H1 (cell line): ENCODE data around the gene SPTBN5. TPM values are rescaled to one million over a fixed set of nuclear protein-coding genes. Genes with fewer than 3 reads are reported as not detected.

Source experiments
- CTCF ChIA-PET: fragments of 300-600 bp; sonication (Branson Sonifier 250); formaldehyde crosslinking; loops from one replicate; lab custom pipeline; 2021; ENCODE audit not compliant: partially characterized antibody; lab: Charles Lee
- POLR2A ChIA-PET: fragments of 300-600 bp; sonication (Branson Sonifier 250); formaldehyde crosslinking; loops from one replicate; lab custom pipeline; 2021; ENCODE audit warnings: inconsistent platforms; ENCODE audit not compliant: partially characterized antibody; lab: Charles Lee
- DNase-seq, 2 experiments: peaks; one replicate each; pipeline versions ENCODE4 v3.0.0 to v3.0.0-alpha.2; 2010 to 2022; ENCODE audit warnings: low spot score in 2 of 2, low read depth in 1 of 2, mixed read lengths in 1 of 2
- FAIRE-seq: peaks from 2 replicates; lab custom pipeline; 2011; peaks lifted over from hg19 to GRCh38; lab: Jason Lieb, UNC
- H2AFZ ChIP-seq: 2 replicates; pipeline ENCODE4 v1.8.1; 2012; ENCODE audit warnings: low read length, inconsistent platforms
- H2AK5ac ChIP-seq: 2 replicates; pipeline ENCODE4 v1.6.1; 2013; ENCODE audit warnings: low read depth, low read length
- H2BK120ac ChIP-seq: replicated peaks from 2 replicates; pipeline ENCODE3; 2013; ENCODE audit warnings: low read depth, low read length, inconsistent platforms
- H2BK12ac ChIP-seq: 2 replicates; pipeline ENCODE4 v1.6.1; 2013; ENCODE audit warnings: low read depth, low read length
- H2BK15ac ChIP-seq: 2 replicates; pipeline ENCODE4 v1.6.1; 2013; ENCODE audit warnings: low read length
- H2BK20ac ChIP-seq: 2 replicates; pipeline ENCODE4 v1.6.1; 2013; ENCODE audit warnings: low read length
- H2BK5ac ChIP-seq: 2 replicates; pipeline ENCODE4 v1.6.1; 2013; ENCODE audit warnings: low read depth, low read length
- H3K14ac ChIP-seq: 2 replicates; pipeline ENCODE4 v1.6.1; 2013; ENCODE audit warnings: inconsistent platforms; ENCODE audit not compliant: insufficient read length
- H3K18ac ChIP-seq: 2 replicates; pipeline ENCODE4 v1.6.1; 2013; ENCODE audit warnings: low read length; ENCODE audit errors: extremely low read depth
- H3K23ac ChIP-seq: 2 replicates; pipeline ENCODE4 v1.6.1; 2013; ENCODE audit warnings: inconsistent platforms; ENCODE audit not compliant: insufficient read length
- H3K23me2 ChIP-seq: 2 replicates; pipeline ENCODE4 v1.6.1; 2013; ENCODE audit warnings: low read depth, low read length
- H3K27ac ChIP-seq: 2 replicates; pipeline ENCODE4 v1.6.1; 2011; ENCODE audit warnings: low read depth, low read length, inconsistent platforms
- H3K27me3 ChIP-seq, 4 experiments: replicated peaks in 1 of 4; 1 replicate in 1 of 4; 2 replicates in 3 of 4; pipeline versions ENCODE4 v1.6.1 to v1.8.1; 2011 to 2013; ENCODE audit warnings: low read length in 3 of 4, mild to moderate bottlenecking in 3 of 4, inconsistent platforms in 2 of 4, mixed read lengths in 2 of 4, moderate library complexity in 1 of 4; ENCODE audit not compliant: control insufficient read depth in 3 of 4, insufficient read depth in 3 of 4; ENCODE audit errors: extremely low read depth in 1 of 4
- H3K36me3 ChIP-seq, 4 experiments: 2 replicates each; pipeline versions ENCODE4 v1.6.1 to v1.8.1; 2011 to 2013; ENCODE audit warnings: mild to moderate bottlenecking in 4 of 4, low read length in 3 of 4, moderate library complexity in 2 of 4, control low read depth in 1 of 4, inconsistent platforms in 1 of 4; ENCODE audit not compliant: insufficient read depth in 4 of 4, control insufficient read depth in 2 of 4
- H3K4ac ChIP-seq: replicated peaks from 2 replicates; pipeline ENCODE3; 2013; ENCODE audit warnings: low read length, low read depth, mixed read lengths, inconsistent platforms; ENCODE audit not compliant: insufficient read length
- H3K4me1 ChIP-seq, 4 experiments: replicated peaks in 1 of 4; 1 replicate in 1 of 4; 2 replicates in 3 of 4; pipeline versions ENCODE4 v1.6.1 to v1.8.1; 2011 to 2013; ENCODE audit warnings: low read length in 3 of 4, inconsistent platforms in 2 of 4, mixed read lengths in 1 of 4; ENCODE audit not compliant: insufficient read depth in 4 of 4, control insufficient read depth in 3 of 4
- H3K4me2 ChIP-seq, 2 experiments: 2 replicates each; pipeline versions ENCODE4 v1.6.1 to v1.8.1; 2011 to 2013; ENCODE audit warnings: low read depth in 2 of 2, low read length in 2 of 2, control low read depth in 1 of 2, inconsistent platforms in 1 of 2, mild to moderate bottlenecking in 1 of 2; ENCODE audit not compliant: insufficient read depth in 1 of 2
- H3K4me3 ChIP-seq, 4 experiments: fragments of 200-600, 300-600 bp in 1 of 4; sonication (generic), shearing (Covaris generic), sonication (Bioruptor Twin) in 1 of 4; 2 replicates each; pipeline versions ENCODE4 v1.5.1 to v1.8.1; 2011 to 2016; ENCODE audit warnings: low read length in 4 of 4, low read depth in 3 of 4, control low read depth in 2 of 4, inconsistent platforms in 2 of 4, mild to moderate bottlenecking in 2 of 4, mixed read lengths in 1 of 4, moderate library complexity in 1 of 4; ENCODE audit not compliant: insufficient read depth in 2 of 4; ENCODE audit errors: extremely low read depth in 1 of 4
- H3K56ac ChIP-seq: replicated peaks from 2 replicates; pipeline ENCODE3; 2013; ENCODE audit warnings: low read depth, mild to moderate bottlenecking, mixed read lengths, low read length, inconsistent platforms; ENCODE audit not compliant: insufficient read length
- H3K79me1 ChIP-seq: 2 replicates; pipeline ENCODE4 v1.6.1; 2013; ENCODE audit warnings: low read depth, low read length, control low read depth
- H3K79me2 ChIP-seq, 2 experiments: 2 replicates each; pipeline versions ENCODE4 v1.6.1 to v1.8.1; 2012 to 2013; ENCODE audit warnings: low read length in 2 of 2, mild to moderate bottlenecking in 2 of 2, inconsistent platforms in 1 of 2; ENCODE audit not compliant: insufficient read depth in 2 of 2, control insufficient read depth in 1 of 2
- H3K9ac ChIP-seq, 4 experiments: replicated peaks in 1 of 4; 1 replicate in 1 of 4; 2 replicates in 3 of 4; pipeline versions ENCODE4 v1.6.1 to v1.8.1; 2011 to 2013; ENCODE audit warnings: low read depth in 3 of 4, low read length in 3 of 4, control low read depth in 2 of 4, mild to moderate bottlenecking in 2 of 4, moderate library complexity in 2 of 4, inconsistent platforms in 1 of 4; ENCODE audit errors: extremely low read depth in 1 of 4
- H3K9me3 ChIP-seq, 2 experiments: 2 replicates each; pipeline versions ENCODE4 v1.6.1 to v1.8.1; 2012 to 2013; ENCODE audit warnings: mild to moderate bottlenecking in 2 of 2, moderate library complexity in 2 of 2, control low read depth in 1 of 2, inconsistent platforms in 1 of 2, low read depth in 1 of 2, low read length in 1 of 2, mixed read lengths in 1 of 2; ENCODE audit not compliant: insufficient read depth in 2 of 2
- H4K20me1 ChIP-seq, 2 experiments: replicated peaks in 1 of 2; 2 replicates each; pipeline versions ENCODE3 to v1.8.1; 2011 to 2013; ENCODE audit warnings: inconsistent platforms in 2 of 2, low read length in 2 of 2, mild to moderate bottlenecking in 1 of 2; ENCODE audit not compliant: insufficient read depth in 2 of 2, control insufficient read depth in 1 of 2
- H4K5ac ChIP-seq: 2 replicates; pipeline ENCODE4 v1.6.1; 2013; ENCODE audit warnings: low read length, low read depth, mixed read lengths, inconsistent platforms; ENCODE audit not compliant: insufficient read length
- H4K8ac ChIP-seq: 2 replicates; pipeline ENCODE4 v1.8.0; 2013; ENCODE audit warnings: mild to moderate bottlenecking, moderate library complexity, low read length, inconsistent platforms; ENCODE audit not compliant: insufficient read depth; ENCODE audit errors: extremely low read depth
- H4K91ac ChIP-seq: replicated peaks from 2 replicates; pipeline ENCODE3; 2013; ENCODE audit warnings: low read length, mixed read lengths, inconsistent platforms; ENCODE audit not compliant: insufficient read length
- GABPA ChIP-seq: IDR thresholded peaks from 2 replicates; pipeline ENCODE4 v1.6.1; 2011; ENCODE audit warnings: mild to moderate bottlenecking, low read length, moderate library complexity, borderline replicate concordance; ENCODE audit not compliant: insufficient read depth
- RNF2 ChIP-seq: fragments of 200-900, 300-1000 bp; sonication (generic); IDR thresholded peaks from 2 replicates; pipeline ENCODE4 v1.7.1; 2016; ENCODE audit warnings: borderline replicate concordance, low read depth, mild to moderate bottlenecking, antibody characterized with exemption, low read length; ENCODE audit not compliant: poor library complexity, severe bottlenecking; ENCODE audit errors: missing control alignments
- TAF1 ChIP-seq: IDR thresholded peaks from 2 replicates; pipeline ENCODE4 v1.6.1; 2011; ENCODE audit warnings: mild to moderate bottlenecking, low read depth, low read length
- TBP ChIP-seq: IDR thresholded peaks from 2 replicates; pipeline ENCODE4 v1.6.1; 2011; ENCODE audit warnings: low read depth, low read length, improper control_type of control experiment
- TCF12 ChIP-seq: IDR thresholded peaks from 2 replicates; pipeline ENCODE4 v1.6.1; 2011; ENCODE audit warnings: low read depth, mild to moderate bottlenecking, low read length
- WGBS, 2 experiments: shearing (Covaris generic) in 1 of 2; methylation state at CpG; one replicate each; pipeline versions ENCODE4 v1.1.6 to v1.1.7; 2013 to 2015; ENCODE audit warnings: low lambda C conversion rate in 2 of 2, mixed read lengths in 2 of 2, inconsistent platforms in 1 of 2, low coverage in 1 of 2, missing lambda C conversion rate in 1 of 2; ENCODE audit not compliant: insufficient replicate concordance in 2 of 2, insufficient coverage in 1 of 2, insufficient read length in 1 of 2; ENCODE audit errors: extremely low coverage in 1 of 2, missing lambda C conversion rate in 1 of 2; 5-methylcytosine and 5-hydroxymethylcytosine counted together
- polyA plus RNA-seq, 7 experiments: library from polyadenylated mRNA; depleted of rRNA in 3 of 7; stranded (reverse) in 5 of 7; unstranded in 2 of 7; fragments of >200 nt in 5 of 7; fragments of 200-250 nt in 2 of 7; gene quantifications; 1 replicate in 5 of 7; 2 replicates in 1 of 7; 4 replicates in 1 of 7; pipeline versions ENCODE4 v1.2.1 to v1.2.3, GENCODE V29; 2011 to 2013; ENCODE audit warnings: missing spikeins in 2 of 7, mixed read lengths in 2 of 7
- total RNA-seq: library from RNA; stranded (reverse); fragmentation: NEBNext Ultra II Directional; extraction: Animal tissue kit (Norgen Biotek cat#: 25700); gene quantifications from 2 replicates; pipeline ENCODE4 v1.2.1, GENCODE V29; 2021

SPTBN5 gene
- total and polyA plus RNA-seq, 2 of the 8 experiments (the other 6 are each of a cell fraction or from before 2014, with no cell fraction given) = 0.32 to 0.84 TPM

- no peak overlapping the region for H3K4me2 ChIP-seq
- H3K14ac ChIP-seq = no peak overlapping the region
- no peaks in the 10 kb centered on the region for H3K36me3 ChIP-seq
- H3K27me3 ChIP-seq = no peaks in the 10 kb centered on the region
- no peak overlapping the region for H2AK5ac ChIP-seq
- no peak overlapping the region for H3K23ac ChIP-seq
- TF ChIP-seq GABPA (no peak), TCF12 (no peak), TBP (no peak), TAF1 (no peak), RNF2 (no peak)
- FAIRE-seq = no peak
- no peak overlapping the region for H2BK120ac ChIP-seq
- no peak overlapping the region for H3K4ac ChIP-seq
- H3K4me3 ChIP-seq = no peak overlapping the region
- no peak overlapping the region for H4K5ac ChIP-seq
- no peak overlapping the region for H4K8ac ChIP-seq
- no peak overlapping the region; the same call in 1 of the 2 replicates for H2BK15ac ChIP-seq
- no peaks in the 10 kb centered on the region for H3K9me3 ChIP-seq
- no peak overlapping the region for H3K9ac ChIP-seq
- H2BK5ac ChIP-seq = peak overlapping the region; percentile 63
- CTCF ChIA-PET = interaction anchor here (0.7 to 1.2 kb wide), 5 partner anchors 10 to 160 kb away, joined by 3 to 5 read pairs (median 3); no protein-coding TSS in a partner anchor
- 83% methylated on average over 7 of the region's 7 CpGs; no CpG with 5 or more reads in 1 of the 2 experiments for WGBS, 2 experiments
- DNase-seq = no peak
- no peak overlapping the region for H2BK20ac ChIP-seq
- peaks cover 2 to 10% of the 10 kb centered on the region in 2 experiments for H4K20me1 ChIP-seq
- no peaks in the 10 kb centered on the region for H3K79me2 ChIP-seq
- POLR2A ChIA-PET = no interaction called here
- no peak overlapping the region for H3K27ac ChIP-seq
- H3K79me1 ChIP-seq = peaks cover 9% of the 10 kb centered on the region
- H3K18ac ChIP-seq = no peak overlapping the region
- no peak overlapping the region for H3K56ac ChIP-seq
- peak overlapping the region; percentile 71; the same call in 1 of the 2 replicates for H2BK12ac ChIP-seq
- no peak overlapping the region for H4K91ac ChIP-seq
- H2AFZ ChIP-seq = no peak overlapping the region
- no peaks in the 10 kb centered on the region for H3K23me2 ChIP-seq
- peaks cover 4 to 9% (median 8%) of the 10 kb centered on the region in 4 experiments for H3K4me1 ChIP-seq
Measured at GRCh38 chr15:41933326-41933725, 39.5 kb upstream of the SPTBN5 start.
